CD4-positive, alpha-beta T cell treated with Interferon gamma for 1 hour (primary cell): ENCODE measurements around the gene CBFA2T3.

Experiments
- DNase-seq: peaks from one replicate; pipeline ENCODE4 v3.0.0-alpha.2; 2020

Gene CBFA2T3

DNA sequence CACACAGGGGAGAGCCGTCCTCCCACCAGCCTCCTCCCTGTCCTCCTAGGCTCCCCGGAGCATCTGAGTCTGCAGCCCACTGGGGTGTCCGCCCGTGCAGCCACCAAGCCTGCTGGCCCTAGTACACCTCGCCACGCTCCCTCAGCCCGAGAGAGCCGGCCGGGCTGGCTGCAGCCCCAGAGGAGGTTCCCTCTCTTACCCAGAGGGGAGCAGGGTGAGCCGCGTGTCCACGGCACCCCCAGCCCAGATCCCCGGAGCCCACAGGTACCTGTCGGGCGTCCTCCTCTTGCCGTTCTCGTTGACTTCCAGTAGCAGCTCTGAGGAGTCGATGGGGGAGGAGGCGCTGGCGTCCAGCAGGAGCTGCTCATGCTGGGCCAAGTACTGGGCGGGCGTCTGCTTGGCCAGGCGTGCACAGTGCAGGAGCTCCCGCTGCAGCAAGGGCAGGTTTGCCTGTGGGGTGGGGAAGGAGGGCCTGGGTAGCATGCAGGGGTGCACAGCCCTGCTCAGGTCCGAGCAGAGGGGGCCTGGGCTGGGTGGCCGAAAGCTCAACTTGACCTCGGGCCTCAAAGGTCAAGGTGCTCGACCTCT is 91.2 kb downstream of the CBFA2T3 start:
- no peak for DNase-seq

DNA sequence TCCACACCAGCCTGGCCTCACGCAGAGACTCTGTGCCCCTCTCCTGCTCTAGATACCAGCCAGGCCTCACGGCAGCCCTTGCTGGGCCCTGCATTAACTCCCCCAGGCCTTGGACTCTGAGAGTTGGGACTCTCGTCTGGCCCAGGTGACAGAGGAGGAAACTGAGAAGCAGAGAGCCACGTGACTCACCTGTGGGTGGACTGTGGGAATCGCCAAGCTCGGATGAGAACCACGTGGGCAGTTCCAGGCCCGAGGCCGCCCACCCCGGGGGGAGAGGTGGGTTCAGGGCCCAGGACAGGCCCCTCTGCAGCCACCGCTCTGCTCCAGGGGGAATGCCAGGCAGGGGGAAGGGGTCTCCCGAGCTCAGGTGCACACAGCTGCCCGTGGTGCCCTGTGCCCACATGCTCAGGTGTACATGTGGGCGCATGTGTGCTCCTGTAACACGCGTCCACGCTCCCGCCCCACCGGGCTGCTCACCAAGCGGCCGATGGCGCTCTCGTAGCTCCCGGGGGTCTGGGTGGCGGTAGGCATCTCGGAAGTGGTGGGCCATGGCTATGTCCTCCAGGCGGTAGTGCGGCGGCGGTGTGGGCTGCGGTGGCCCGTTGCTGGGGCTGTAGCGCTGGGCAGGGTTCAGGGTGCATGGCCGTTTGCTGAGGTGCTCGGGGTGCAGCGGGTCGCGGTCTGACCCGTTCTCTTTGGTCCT is 92.3 kb downstream of the CBFA2T3 start:
- DNase-seq, result no peak

DNA sequence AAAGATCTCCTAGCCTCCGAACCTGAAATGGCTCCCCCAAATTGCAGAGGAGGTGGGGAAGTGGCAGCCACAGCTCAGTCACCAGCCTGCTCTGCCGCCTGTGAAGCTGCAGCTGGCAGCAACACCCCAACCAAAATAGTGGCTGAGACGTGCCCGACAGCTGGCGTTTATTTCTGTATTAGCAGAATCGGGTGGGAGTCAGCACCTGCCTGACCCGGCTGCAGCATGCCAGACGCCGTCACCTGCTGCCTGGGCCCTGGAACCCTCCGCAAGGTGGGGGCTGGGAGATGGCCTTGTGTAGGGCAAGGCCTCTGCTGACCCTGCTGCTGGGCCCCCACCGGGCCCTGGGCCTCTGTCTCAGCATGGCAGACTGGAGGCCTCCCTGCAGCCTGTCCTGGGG is 93.1 kb downstream of the CBFA2T3 start:
- no peak for DNase-seq

DNA sequence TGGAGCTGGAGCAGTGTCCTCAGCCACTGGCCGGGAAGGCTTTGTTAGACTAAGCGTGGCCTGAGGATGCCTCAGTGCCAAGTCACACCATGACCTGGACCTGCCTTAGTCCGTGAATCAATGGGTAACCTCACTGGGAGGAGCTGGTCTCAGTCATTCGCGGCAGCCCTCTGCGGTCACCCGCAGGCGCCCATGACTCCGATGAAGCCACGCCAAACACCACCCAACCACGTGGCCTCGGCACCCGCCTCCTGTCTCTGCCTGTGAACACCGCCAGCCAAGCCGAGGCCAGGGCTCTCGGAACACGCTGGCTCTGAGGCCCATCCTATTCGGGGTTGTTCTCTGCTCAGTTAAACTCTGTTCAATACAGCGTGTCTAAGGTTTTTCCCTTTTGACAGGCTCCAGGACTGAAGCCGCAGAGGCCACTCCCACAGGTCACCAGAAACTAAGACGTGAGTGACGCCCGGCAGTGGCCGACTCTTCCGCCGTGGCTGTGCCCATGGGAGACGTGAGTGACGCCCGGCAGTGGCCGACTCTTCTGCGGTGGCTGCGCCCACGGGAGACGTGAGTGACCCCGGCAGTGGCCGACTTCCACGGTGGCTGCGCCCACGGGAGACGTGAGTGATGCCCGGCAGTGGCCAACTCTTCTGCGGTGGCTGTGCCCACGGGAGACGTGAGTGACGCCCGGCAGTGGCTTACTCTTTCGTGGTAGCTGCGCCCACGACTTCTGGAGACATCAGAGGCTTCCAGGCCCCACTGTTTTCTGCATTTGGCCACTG is 93.7 kb downstream of the CBFA2T3 start:
- DNase-seq, result no peak

DNA sequence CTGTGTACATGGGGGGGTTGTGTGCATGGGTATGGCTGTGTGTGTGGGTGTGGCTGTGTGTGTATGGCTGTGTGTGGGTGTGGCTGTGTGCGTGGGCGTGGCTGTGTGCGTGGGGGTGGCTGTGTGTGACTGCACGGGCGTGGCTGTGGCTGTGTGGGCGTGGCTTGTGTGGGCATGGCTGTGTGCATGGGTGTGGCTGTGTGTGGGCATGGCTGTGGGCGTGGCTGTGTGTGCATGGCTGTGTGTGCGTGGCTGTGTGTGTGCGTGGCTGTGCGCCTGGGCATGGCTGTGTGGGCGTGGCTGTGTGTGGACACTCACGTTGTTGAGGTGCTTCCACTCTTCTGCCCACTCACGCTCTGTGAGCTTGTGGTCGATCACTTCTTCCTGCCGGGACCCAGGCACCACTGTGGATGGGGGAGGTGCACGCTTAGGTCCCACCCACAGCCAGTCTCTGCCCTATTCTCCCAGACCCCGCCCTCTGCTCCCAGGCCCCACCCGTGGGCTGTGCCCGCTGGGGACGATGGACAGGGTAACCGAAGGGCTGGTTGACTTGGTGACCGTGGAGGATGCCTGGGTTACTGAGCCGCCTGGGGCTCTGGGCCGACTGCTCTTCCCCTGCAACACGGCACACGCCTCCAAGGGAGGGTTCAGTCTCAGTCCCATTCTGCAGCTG is 94.5 kb downstream of the CBFA2T3 start:
- peak; percentile 28 for DNase-seq

DNA sequence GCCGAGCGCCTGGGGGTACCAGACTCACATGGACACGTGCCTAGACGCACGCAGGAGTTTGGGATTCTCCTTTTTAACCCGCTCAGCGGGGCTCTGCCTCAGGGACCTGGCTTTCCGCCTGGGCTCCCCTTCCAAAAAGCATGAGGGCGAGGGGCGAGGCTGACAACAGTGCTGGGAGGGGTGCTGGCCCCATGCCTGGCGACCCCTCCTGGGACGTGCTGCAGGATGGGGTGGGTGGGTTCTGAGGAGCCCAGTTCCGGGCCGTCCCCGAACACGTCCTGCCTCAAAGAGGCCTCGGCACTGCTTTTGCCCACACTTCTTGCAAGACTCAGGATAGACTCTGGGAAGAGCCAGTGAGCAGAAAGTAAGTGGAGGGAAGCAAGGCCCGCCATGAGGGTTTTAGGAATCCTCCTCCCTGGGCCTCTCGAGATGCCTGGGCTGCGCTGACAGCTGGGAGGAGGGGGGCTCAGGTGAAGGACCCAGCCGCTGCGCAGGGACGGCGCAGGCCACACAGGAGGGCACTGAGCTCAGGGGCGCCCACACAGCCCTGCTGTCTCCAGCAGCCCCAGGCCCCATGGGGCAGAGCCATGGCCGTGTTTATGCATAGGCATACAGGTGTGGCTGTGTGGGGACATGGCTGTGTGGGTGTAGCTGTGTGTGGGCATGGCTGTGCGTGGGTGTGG is 95.2 kb downstream of the CBFA2T3 start:
- no peak for DNase-seq

DNA sequence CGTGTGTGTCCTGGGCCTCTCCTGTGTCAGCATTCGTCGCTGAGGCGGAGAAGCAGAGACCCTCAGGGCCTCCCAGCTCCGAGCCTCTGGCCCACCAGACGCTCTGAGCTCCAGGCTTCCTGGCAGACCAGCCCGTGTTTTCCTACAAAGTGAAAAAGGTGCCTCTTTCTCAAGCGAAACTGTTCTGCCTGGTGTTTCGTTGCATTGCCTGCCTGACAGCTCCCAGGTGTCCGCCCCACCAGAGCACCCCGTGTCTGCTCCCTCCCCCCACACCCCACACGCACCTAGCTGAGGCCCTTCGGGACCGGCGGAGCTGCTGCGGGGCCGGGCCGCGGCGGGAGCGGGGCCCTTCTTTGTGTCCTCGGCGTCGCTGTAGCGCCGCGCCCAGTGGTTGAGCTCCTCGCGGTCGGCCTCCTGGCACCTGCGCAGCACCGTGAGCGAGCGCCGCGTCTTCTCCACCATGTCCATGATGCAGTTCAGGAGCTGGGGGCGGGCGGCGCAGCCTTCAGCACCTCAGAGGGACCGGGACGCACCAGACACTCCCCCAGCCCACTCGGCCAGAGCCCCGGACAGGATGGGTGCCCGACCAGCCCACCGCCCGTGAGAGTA is 95.9 kb downstream of the CBFA2T3 start:
- DNase-seq, result no peak

DNA sequence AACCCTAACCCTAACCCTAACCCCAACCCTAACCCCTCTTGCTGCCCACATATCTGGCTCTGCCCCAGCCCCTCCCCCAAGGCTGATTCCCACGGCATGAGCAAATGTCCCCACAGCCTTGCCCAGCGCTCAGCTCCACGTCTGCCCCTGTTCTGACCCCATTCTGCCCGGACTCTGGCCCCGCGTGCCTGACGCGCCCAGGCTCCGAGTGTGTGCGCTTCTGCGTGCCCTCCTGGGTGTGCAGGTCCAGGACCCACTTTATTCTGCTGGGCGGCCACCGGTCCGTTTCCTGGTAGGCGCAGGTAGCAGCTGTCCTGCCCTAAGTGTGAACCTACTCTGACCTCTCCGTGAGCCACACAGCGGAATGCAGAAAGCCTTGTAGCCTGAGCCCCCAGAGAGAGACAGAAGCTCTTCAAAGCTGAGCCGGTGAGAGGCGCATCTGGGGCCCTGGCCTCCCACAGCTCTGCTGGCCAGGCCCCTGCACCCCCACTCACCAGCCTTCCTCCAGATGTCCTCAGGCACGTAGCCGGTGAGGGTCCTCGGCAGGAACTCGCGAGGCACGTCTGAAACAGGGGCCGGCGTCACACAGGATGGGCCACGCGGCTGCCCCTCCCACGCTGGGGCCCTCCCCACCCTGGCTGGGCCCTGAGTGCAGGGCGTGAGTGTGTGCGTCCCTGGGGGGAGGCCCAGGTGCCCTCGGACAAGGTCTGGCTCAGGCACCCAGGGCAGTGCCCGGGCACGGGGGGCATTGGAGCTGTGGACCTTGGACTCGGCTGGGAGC is 96.6 kb downstream of the CBFA2T3 start:
- no peak for DNase-seq

DNA sequence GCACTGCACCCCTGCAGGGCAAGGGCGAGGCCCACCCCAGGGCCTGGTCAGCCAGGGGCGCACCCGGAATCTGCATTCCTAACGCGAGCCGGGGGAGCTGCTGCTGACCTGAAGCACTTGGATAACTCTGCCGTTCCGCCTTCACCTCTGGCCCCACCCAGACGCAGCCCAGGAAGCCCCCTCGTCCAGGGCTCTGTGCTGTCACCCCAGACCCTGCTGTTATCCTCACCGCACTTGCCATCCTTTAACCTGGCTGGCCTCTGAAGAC is 97.3 kb downstream of the CBFA2T3 start:
- no peak for DNase-seq

DNA sequence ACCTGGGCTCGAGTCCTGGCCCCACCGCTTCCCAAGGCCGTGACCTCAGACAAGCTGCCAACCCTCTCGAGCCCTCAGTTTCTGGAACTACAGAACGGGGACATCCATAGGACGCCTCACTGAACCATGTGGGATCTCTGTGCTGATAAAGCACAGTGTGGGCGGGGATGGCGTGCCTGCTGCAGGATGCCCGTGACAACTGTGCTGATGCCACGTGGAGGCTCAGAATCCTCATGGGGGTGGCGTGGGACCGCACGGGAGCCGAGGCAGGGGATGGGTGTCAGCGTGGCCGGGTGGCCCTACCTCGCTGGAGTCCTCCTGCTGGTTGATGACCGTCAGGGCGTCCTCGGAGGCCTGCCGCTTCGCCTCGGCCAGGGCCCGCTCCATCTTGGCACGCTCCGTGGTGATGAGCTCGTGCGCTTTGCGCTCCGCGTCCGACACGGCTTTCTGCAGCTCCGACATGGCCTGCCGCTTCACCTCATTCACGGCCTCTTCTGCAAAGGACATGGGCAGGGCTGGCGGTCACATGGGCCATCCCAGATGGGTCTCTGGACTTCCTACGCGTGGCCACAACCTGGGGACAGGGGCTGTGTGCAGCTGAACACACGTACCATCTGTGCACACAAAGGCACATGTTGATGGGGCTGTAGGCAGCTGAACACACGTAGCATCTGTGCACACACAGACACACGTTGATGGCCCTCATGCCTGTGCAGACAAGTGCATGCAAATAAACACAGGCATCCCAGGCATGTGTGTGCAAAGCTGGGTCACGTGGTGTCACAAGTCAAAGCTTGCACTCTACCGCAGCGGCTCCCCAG is 97.8 kb downstream of the CBFA2T3 start:
- DNase-seq, result no peak

DNA sequence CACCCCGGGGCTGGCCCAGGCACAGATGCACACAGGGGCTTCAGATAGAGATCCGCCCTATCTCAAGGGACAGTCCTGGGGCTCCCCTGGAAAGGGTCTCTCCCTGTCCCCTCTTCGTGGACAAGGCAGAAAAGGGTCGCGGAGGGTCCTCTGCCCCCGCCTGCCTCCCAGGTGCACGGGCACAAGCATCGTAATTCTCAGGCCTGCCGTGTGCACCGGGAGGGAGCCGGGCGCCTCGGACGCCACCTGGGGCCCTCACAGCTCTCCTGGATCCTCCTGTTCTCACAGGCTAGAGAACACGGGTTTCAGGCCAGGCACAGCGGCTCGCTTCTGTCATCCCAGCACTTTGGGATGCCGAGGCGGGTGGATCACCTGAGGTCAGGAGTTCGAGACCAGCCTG is 98.7 kb downstream of the CBFA2T3 start:
- DNase-seq, result no peak

DNA sequence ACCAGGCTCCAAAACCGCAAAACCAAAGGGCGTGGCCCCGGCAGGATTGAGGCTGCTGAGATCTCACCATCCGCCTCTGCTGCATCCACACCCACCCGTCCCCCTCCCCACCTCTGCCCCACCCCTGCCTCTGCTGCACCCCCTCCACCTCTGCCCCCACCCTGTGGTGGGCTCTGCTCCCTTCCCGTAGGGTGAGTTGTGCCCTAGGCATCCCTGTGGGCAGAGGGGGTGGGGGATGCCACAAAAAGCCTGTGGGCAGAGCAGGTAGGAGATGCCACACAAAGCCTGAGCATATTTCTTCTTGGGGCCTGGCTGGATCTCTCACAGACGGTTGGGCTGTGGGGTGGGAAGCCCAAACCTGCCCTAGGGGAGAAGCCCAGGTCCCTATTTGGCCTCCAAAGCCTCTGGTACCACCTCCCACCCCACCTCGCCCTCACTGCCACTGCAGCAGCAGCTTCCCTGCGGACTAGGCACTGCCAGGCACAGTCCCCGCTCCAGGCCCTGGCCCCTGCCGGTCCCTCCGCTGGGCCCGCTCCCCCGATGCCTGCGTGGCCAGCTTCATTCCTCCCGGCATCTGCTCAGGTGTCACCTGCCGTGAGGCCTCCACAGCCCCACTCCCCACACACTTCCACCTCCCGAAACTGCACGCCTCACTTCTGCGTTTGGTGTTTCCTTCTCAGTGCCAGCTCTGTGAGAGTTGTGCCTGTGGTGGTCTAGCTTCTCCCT is 99.3 kb downstream of the CBFA2T3 start:
- DNase-seq, result no peak

DNA sequence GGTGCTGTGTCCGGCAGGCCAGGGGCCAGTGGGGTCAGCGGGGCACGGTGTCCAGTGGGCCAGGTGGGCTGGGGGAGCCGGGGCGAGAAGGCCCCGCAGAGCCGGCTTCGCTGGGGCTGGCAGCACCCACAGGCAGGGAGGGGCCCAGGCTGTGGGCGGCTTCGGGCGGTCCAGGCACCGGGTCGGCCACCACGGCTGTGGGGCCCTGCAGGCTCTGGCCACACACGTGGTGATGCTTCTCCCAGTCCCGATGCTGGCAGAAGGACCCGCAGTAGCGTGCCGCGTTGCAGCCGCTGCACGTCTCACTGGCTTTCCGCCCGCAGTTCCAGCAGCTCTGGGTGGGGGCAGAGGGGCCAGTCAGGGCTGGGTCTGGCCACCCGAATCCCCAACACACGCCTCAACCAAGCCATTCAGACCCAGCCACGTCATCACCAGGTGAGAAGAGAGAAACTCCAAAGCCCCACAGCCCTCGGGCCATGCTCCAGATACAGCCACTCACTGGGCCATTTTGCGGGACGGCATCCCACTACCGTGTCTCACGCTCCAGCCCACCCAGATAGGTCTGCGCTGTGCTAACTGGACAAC is 100.0 kb downstream of the CBFA2T3 start:
- DNase-seq, result no peak

DNA sequence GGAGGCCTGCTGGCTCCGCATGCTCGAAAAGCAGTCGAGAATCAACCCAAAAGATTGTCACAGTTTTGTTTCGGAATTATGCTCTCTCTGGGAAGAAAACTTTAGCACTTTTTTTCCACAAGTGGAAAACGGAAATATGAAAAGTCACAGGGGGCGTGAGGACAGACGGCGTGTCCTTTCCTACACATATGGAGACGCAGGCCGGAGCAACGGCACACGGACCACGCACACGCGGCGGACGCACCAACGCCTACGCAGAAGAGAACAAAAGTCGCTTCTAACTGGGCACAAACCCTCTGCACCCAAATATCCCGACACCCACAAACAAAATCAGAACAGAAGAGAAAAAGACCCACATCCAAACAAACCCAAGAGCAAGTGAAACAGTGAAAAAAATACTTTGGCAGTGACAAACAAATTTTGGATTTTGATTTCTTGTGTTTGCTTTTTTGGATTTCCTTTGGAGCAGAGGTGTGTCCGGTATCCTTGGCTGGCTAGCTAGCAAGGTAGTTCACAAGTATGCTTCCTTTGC is 101.2 kb downstream of the CBFA2T3 start:
- no peak for DNase-seq

DNA sequence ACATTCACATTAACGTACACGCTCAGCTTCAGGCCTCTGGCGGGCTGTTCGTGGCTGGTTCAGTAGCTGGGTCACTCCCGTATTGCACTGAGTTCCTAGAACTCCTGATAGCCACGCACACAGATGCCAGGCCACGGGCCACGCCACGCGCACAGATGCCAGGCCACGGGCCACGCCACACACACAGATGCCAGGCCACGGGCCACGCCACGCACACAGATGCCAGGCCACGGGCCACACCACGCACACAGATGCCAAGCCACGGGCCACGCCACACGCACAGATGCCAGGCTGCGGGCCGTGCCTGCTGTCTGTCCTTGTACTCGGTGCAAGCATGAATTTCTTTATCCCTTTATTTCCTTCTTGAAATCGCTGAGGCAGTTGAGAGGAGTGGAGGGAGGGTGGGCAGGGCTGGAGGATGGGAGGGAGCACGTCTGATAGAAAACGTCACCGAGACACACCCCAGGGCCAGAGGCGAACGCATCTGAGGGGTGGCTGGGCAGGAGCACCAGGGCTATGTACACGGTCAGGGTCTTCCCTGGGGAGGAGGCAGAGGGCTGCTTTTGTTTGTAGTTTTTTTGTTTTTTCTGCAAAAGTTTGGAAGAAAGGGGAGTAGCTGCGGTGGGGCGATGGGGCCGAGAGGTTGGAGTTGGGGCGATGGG is 101.9 kb downstream of the CBFA2T3 start:
- DNase-seq, result no peak

DNA sequence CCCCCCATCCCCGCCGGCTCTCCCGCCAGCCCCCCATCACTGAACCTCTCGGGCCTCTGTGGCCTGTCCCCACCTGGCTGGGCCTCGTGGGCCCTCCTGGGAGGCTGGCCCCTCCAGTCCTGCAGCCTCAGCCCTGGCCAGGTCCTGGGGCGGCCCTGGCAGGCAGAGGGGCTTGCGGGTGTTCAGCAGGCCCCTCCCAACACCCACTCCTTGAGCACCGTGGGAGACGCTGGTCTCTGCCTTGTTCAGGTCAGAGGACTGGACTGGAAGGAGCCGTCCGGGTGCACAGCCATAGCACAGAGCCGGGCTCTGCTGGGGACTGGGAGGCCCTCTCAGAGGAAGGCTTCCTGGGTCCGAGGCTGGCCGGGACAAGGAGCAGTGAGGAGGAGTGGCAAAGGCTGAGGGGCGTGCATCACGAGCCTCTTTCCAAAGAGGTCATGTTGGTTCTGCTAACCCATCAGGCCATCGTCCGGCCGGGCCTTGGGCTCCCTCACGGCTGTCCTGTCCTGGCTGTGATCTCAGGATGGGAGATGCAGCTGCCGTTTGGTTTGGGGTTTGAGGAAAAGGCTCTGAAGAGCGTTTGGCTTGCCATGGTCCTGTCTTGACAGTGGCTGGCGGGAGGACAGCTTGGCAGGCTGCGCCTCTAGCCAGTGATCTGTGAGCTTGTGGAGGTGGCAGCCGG is 104.2 kb downstream of the CBFA2T3 start:
- no peak for DNase-seq

DNA sequence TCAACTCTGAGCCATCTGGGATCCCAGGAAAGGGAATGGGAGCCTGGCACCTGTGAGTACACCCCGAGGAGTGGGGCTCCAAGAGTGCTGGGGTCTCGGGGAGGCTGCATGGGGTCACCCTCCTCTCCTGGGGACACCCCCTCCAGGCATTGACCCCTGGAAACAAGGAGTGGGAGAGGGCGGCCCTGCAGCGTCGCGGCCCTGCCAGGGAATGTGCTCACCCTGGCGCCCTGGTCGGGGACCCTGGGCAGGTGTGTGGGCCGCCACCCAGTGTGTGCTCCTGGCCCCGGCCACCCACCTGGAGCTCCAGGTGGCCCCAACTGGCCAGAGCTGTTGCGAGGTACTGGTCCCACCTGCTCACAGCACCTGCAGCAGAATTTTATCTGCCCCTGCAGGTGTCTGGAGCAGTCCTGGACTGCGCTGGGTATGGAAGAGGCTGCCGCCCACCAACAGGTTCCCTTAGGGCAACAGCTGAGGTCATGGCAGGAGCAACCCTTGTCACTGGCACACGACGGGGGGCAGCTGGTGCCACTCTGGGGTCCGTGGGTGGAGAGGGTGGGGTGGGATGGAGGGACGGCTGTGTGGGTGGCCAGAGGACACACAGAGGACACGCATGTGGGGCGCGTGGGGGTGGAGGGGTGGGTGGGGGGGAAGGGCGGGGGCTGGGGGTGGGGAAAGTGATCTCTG is 105.1 kb downstream of the CBFA2T3 start:
- DNase-seq, result no peak

DNA sequence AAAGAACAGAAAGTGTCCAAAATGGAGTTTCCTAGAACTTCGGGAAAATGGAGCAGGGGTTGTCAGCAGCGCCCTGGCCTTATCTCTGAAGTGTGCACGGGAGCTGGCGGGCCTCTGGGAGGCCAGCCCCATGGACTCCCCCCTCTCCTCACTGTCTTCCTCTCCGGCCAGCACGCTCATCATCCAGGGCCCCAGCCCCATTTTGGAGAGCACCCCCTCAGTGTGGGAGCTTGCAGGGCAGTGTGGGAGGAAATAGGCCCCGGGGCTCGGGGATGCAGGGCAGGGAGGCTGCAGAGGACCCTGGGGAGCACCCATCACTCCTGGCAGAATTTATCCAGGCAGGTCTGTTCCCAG is 105.7 kb downstream of the CBFA2T3 start:
- no peak for DNase-seq
